Stimulated activated CD4-positive, alpha-beta T cell treated with anti-CD3 and anti-CD28 coated beads, Interleukin-12 subunit alpha, Interleukin-12 subunit beta, amount 100 ng/mL, for 4 hours (primary cell): ENCODE results near the gene ZGLP1.

Experiments used
- DNase-seq: peaks from one replicate; pipeline ENCODE4 v3.0.0-alpha.2; 2020

The ZGLP1 gene

GRCh38 chr19:10325732-10326131 lies 16.1 kb upstream of the ZGLP1 start:
- DNase-seq = no peak

GRCh38 chr19:10321874-10322835 lies 12.5 kb upstream of the ZGLP1 start:
- no peak for DNase-seq

- no peak for DNase-seq
Measured at GRCh38 chr19:10321417-10321797, 11.8 kb upstream of the ZGLP1 start.

GRCh38 chr19:10320602-10321416 lies 11.2 kb upstream of the ZGLP1 start:
- DNase-seq = no peak

- no peak for DNase-seq
Measured at GRCh38 chr19:10318807-10319682, 9.4 kb upstream of the ZGLP1 start.

GRCh38 chr19:10317857-10318462 lies 8.3 kb upstream of the ZGLP1 start:
- DNase-seq = no peak

- DNase-seq = no peak
Measured at GRCh38 chr19:10317045-10317856, 7.6 kb upstream of the ZGLP1 start.

GRCh38 chr19:10316229-10317044 lies 6.8 kb upstream of the ZGLP1 start:
- DNase-seq = no peak

- peak; percentile 95 for DNase-seq
Measured at GRCh38 chr19:10315335-10316214, 6.0 kb upstream of the ZGLP1 start, which contains the start of gene FDX2. Gene FDX2, minus strand, starts transcription at chr19:10316015. Its CDS starts 19 bp downstream, at chr19:10315996.

GRCh38 chr19:10306327-10306726 lies 3.3 kb downstream of the ZGLP1 start:
- no peak for DNase-seq

GRCh38 chr19:10305139-10305806 lies 4.3 kb downstream of the ZGLP1 start:
- DNase-seq = no peak

- no peak for DNase-seq
Measured at GRCh38 chr19:10299545-10300458, 9.8 kb downstream of the ZGLP1 start.

- DNase-seq = no peak
Measured at GRCh38 chr19:10295847-10296591, 13.6 kb downstream of the ZGLP1 start.

- peak; percentile 44 for DNase-seq
Measured at GRCh38 chr19:10295305-10295846, 14.2 kb downstream of the ZGLP1 start.

GRCh38 chr19:10294368-10294697 lies 15.3 kb downstream of the ZGLP1 start:
- DNase-seq = no peak

- DNase-seq = no peak
Measured at GRCh38 chr19:10293637-10294367, 15.8 kb downstream of the ZGLP1 start.
